GM23338 (cell line): ENCODE results near the gene SPINK8.

Source experiments
- CREB1 ChIP-seq: fragments of 250-450 bp; sonication (Bioruptor Pico); IDR thresholded peaks from 2 replicates; pipeline ENCODE4 v1.5.0; 2020; ENCODE audit warnings: low read depth, mild to moderate bottlenecking, moderate library complexity
- EZH2 ChIP-seq: fragments of 200-600 bp; sonication (generic); IDR thresholded peaks from one replicate; pipeline ENCODE4 v1.8.0; 2017; ENCODE audit warnings: antibody characterized with exemption, mild to moderate bottlenecking, low read depth; ENCODE audit not compliant: unreplicated experiment
- EZH2phosphoT487 ChIP-seq: fragments of 200-600 bp; sonication (generic); IDR thresholded peaks from one replicate; pipeline ENCODE4 v1.8.1; 2018; ENCODE audit warnings: antibody characterized with exemption; ENCODE audit not compliant: unreplicated experiment
- JUNB ChIP-seq: IDR thresholded peaks from one replicate; pipeline ENCODE4 v1.6.1; 2016; ENCODE audit warnings: antibody characterized with exemption; ENCODE audit not compliant: unreplicated experiment
- NANOG ChIP-seq: IDR thresholded peaks from 2 replicates; pipeline ENCODE4 v1.6.1; 2016; ENCODE audit warnings: antibody characterized with exemption, borderline replicate concordance
- POLR2AphosphoS5 ChIP-seq: IDR thresholded peaks from 2 replicates; pipeline ENCODE4 v1.6.1; 2016; ENCODE audit warnings: antibody characterized with exemption, low read depth
- ZNF114 ChIP-seq: fragments of 250-450 bp; sonication (Bioruptor Pico); IDR thresholded peaks from 2 replicates; pipeline ENCODE4 v1.5.0; 2020; ENCODE audit warnings: mild to moderate bottlenecking, moderate library complexity
- TF ChIP-seq, protein P1 (sequence below), 2 experiments: fragments of 200-600 bp in 1 of 2; sonication (generic) in 1 of 2; conservative IDR thresholded peaks; 2 replicates each; pipeline versions ENCODE4 v1.5.1 to v1.6.1; 2016 to 2017; ENCODE audit warnings: antibody characterized with exemption in 2 of 2, low read depth in 2 of 2, mild to moderate bottlenecking in 2 of 2, moderate library complexity in 1 of 2
- TF ChIP-seq, protein P2 (sequence below): IDR thresholded peaks from 2 replicates; pipeline ENCODE4 v1.6.1; 2016; ENCODE audit warnings: antibody characterized with exemption
- TF ChIP-seq, protein P3 (sequence below): IDR thresholded peaks from one replicate; pipeline ENCODE4 v1.6.1; 2018; ENCODE audit warnings: antibody characterized with exemption; ENCODE audit not compliant: unreplicated experiment

DNA sequence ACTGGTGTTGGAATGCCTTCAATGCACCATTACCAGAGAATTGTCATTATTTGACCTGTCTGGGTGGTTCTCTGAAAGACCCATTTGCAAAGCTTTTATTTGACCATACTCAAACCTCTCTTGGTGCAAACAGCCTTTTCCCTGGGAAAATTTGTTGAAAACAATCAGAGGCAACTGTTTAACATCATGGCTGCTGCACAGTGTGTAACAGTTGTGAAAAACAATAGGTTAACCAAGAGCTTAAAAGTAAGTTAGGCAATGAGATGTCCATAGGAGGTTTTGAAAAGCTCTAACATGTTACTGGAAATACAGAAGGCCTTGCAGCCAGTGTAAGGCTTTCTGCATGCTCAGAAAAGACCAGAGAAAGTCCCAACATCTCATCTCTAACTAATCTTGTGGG is 18.9 kb downstream of the SPINK8 start:
- TF ChIP-seq, protein P1, sequence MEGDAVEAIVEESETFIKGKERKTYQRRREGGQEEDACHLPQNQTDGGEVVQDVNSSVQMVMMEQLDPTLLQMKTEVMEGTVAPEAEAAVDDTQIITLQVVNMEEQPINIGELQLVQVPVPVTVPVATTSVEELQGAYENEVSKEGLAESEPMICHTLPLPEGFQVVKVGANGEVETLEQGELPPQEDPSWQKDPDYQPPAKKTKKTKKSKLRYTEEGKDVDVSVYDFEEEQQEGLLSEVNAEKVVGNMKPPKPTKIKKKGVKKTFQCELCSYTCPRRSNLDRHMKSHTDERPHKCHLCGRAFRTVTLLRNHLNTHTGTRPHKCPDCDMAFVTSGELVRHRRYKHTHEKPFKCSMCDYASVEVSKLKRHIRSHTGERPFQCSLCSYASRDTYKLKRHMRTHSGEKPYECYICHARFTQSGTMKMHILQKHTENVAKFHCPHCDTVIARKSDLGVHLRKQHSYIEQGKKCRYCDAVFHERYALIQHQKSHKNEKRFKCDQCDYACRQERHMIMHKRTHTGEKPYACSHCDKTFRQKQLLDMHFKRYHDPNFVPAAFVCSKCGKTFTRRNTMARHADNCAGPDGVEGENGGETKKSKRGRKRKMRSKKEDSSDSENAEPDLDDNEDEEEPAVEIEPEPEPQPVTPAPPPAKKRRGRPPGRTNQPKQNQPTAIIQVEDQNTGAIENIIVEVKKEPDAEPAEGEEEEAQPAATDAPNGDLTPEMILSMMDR (conservative IDR thresholded peaks at IDR 0.05; ENCODE audit: low read depth in 2 of 2) = no peak
- TF ChIP-seq EZH2phosphoT487 (no peak), POLR2AphosphoS5 (no peak), EZH2 (no peak), JUNB (no peak), CREB1 (no peak), ZNF114 (CRISPR knock-in tag) (no peak), NANOG (no peak)
- TF ChIP-seq, protein P2, sequence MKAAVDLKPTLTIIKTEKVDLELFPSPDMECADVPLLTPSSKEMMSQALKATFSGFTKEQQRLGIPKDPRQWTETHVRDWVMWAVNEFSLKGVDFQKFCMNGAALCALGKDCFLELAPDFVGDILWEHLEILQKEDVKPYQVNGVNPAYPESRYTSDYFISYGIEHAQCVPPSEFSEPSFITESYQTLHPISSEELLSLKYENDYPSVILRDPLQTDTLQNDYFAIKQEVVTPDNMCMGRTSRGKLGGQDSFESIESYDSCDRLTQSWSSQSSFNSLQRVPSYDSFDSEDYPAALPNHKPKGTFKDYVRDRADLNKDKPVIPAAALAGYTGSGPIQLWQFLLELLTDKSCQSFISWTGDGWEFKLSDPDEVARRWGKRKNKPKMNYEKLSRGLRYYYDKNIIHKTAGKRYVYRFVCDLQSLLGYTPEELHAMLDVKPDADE = no peak
- TF ChIP-seq, protein P3, sequence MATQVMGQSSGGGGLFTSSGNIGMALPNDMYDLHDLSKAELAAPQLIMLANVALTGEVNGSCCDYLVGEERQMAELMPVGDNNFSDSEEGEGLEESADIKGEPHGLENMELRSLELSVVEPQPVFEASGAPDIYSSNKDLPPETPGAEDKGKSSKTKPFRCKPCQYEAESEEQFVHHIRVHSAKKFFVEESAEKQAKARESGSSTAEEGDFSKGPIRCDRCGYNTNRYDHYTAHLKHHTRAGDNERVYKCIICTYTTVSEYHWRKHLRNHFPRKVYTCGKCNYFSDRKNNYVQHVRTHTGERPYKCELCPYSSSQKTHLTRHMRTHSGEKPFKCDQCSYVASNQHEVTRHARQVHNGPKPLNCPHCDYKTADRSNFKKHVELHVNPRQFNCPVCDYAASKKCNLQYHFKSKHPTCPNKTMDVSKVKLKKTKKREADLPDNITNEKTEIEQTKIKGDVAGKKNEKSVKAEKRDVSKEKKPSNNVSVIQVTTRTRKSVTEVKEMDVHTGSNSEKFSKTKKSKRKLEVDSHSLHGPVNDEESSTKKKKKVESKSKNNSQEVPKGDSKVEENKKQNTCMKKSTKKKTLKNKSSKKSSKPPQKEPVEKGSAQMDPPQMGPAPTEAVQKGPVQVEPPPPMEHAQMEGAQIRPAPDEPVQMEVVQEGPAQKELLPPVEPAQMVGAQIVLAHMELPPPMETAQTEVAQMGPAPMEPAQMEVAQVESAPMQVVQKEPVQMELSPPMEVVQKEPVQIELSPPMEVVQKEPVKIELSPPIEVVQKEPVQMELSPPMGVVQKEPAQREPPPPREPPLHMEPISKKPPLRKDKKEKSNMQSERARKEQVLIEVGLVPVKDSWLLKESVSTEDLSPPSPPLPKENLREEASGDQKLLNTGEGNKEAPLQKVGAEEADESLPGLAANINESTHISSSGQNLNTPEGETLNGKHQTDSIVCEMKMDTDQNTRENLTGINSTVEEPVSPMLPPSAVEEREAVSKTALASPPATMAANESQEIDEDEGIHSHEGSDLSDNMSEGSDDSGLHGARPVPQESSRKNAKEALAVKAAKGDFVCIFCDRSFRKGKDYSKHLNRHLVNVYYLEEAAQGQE = no peak
